Amniotic epithelial cell (primary cell): ENCODE results near the gene BAX.

ENCODE experiments used
- DNase-seq: peaks from one replicate; pipeline ENCODE4 v3.0.0-alpha.2; 2010; ENCODE audit warnings: low read depth

BAX gene

DNA sequence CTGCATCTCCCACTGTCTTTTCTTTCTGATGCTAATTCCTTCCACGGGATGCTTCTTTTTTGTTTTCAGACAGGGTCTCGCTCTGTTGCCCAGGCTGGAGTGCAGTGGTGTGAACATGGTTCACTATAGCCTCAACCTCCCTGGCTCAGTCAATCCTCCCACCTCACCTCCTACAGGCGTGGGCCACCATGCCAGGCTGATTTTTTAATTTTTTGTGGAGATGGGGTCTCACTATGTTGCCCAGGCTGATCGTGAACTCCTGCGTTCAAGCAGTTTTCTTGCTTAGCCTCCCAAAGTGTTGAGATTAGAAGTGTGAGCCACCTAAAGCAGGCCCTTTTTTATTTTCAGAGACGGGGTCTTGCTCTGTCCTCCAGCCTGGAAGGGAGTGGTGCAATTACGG, 33.6 kb downstream of the BAX start:
- DNase-seq: no peak

DNA sequence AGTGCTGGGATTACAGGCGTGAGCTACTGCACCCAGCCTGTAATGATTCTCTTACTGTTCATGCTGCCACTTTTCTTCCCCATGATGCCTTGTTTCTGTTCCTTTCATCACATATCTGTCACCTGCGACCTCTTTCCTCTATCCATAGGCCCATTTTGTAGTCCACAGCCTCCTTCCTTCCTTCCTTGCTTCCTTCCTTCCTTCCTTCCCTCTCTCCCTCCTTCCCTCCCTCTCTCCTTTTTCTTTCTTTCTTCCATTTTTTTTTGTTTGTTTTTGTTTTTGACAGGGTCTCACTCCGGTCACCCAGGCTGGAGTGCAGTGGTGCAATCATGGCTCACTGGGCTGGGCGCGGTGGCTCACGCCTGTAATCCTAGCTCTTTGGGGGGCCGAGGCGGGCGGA, 34.2 kb downstream of the BAX start:
- DNase-seq: no peak

GRCh38 chr19:48989701-48990291, 35.1 kb downstream of the BAX start:
- no peak for DNase-seq

DNA sequence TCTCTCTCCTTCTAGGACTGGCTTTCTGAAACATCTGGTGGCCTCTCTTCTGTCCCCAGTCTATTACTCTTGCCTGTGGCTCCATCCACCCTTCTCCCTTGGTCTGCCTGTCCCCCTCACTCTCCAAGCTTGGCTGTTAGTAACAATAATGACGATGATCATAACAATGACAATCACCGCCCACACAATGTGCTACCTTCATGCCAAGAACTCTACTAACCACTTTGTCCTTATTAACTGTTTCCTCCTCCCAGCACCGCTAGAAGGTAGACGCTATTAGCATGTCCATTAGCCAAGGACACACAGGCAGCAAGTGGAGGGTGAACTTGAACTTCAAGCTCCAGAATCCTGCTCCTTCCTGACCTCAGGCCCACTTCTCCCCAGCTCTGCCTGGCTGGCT, 35.7 kb downstream of the BAX start:
- DNase-seq: no peak

DNA sequence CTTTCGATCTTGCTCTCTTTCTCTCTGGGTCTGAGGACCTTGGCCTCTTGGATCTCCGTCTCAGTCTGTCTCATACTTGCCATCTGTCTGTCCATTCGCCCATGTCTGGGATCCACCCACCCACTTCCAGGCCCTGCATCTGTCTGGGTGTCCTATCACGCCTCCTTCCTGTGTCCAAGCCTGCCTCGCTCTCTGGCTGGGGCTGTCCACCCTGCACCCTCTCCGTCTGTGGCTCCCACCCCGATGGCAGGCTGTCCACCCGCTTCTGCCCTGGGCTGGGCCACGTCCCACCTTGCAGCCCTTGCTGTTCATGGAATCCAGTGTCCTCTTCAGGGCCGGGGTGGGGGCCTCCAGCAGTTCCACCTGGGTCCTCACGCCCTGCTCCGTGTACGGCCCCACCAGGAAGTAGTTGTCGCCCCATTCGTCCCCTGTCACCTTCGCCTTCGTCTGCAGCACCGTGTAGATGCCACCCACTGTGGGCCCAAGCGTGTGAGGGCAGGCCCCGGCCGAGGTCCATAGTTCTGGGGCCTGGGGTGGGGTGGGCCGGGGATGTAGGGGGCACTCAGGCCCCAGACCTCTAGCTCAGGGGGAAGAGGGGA, 36.4 kb downstream of the BAX start:
- no peak for DNase-seq

GRCh38 chr19:48991873-48992580, 37.4 kb downstream of the BAX start:
- DNase-seq: peak; percentile 82

- no peak for DNase-seq
Measured at GRCh38 chr19:48992581-48993174, 38.0 kb downstream of the BAX start.

GRCh38 chr19:48993175-48994034, 38.7 kb downstream of the BAX start, which contains the start of the genes GYS1 and RUVBL2:
Gene GYS1, minus strand, starts transcription at chr19:48993309. Its CDS starts 197 bp downstream, at chr19:48993112.
Gene RUVBL2, plus strand, starts transcription at chr19:48993887. Its CDS starts 25 bp downstream, at chr19:48993912.
- peak; percentile 99 for DNase-seq

DNA sequence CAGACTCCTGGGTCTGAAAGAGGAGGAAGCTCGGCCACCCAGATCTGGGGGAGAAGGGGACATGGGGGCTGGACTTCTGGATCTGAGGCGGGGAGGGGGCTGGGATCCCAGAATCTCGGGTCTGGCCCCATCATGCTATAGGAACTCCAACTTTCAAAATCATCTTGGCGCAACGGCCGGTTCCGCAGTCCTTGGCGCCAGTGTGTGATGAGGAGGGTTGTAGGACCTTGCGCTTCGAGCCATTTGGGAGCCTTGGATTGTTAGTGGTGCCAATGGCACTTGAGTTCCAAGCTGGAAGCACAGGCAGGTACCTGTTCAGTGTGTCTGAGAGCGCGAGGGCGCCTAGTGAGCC, 39.3 kb downstream of the BAX start:
- DNase-seq: no peak

DNA sequence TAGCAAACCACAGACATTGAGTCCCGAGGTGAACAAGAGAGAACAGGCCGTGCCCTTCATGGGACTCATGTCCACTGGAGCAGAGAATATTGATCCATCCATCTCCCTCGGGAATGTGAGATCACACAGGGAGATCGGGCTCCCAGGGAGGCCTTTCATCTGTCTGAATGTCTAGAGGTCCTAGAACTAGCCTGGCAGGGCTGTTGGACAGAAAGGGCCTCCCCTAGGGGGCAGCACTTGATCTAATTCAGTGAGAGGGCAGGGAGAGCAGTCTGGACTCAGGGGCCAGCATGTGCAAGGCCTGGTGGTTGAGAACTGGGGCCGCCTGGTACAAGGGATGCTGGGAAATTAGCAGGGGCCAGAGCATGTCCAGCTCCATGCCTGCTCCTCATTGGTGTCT, 43.3 kb downstream of the BAX start:
- peak; percentile 70 for DNase-seq

GRCh38 chr19:48999481-49000325, 45.0 kb downstream of the BAX start:
- peak; percentile 63 for DNase-seq

DNA sequence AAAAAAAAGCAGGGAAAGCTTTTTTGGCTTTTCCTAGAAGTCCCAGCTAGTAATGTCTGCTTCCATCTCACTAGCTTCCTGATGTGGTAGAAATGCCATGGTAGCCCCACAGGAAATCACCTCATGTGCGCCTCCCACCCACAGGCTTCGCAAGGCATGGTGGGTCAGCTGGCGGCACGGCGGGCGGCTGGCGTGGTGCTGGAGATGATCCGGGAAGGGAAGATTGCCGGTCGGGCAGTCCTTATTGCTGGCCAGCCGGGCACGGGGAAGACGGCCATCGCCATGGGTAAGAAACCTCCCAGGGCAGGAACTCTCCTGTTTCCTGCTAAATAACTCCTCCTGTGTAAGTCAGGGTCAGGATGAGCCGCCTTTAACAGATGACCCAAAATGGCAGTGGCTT, 49.5 kb downstream of the BAX start:
- DNase-seq: no peak

GRCh38 chr19:49004964-49005614, 50.4 kb downstream of the BAX start:
- DNase-seq: no peak

DNA sequence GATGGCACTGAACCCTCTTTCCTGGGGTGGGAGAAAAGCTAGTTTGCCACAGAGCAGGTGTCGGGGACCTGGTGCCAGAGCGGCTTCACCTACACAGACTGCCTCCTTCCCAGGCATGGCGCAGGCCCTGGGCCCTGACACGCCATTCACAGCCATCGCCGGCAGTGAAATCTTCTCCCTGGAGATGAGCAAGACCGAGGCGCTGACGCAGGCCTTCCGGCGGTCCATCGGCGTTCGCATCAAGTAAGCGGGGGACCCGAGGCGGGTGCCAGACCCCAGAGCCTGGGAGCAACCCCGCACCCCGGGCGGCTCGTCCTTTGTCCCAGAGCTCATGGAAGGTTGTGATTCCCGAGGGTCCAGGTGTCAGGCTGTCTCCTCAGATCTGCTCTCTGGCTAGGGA, 52.2 kb downstream of the BAX start:
- DNase-seq: no peak

DNA sequence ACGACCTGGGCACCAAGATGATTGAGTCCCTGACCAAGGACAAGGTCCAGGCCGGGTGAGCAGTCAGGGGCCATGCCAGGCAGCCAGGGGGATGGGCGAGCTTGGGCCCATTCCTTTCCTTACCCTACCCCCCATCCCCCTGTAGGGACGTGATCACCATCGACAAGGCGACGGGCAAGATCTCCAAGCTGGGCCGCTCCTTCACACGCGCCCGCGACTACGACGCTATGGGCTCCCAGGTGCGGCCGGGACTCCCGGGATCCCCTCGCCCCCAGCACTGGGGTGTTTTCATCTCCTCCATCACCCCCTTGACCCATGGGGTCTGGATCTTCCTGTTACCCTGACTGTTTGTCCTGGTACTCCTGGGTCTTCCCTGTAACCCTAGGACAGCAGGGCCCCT, 55.2 kb downstream of the BAX start:
- no peak for DNase-seq

DNA sequence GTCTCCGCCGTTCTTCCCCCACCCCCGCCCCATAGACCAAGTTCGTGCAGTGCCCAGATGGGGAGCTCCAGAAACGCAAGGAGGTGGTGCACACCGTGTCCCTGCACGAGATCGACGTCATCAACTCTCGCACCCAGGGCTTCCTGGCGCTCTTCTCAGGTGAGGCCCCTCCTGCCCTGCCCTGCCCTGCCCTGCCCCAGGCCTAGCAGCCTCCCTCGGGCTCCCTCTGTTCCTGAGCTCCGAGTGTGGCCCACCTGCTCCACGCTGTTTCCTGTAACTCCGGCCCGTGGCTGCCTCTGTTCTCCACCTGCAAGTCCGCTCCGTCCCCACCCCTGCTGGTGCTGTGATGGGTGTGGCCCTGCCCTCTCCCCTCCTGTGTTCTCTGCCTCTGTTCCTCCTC, 55.8 kb downstream of the BAX start:
- DNase-seq: no peak

GRCh38 chr19:49011194-49011593, 56.5 kb downstream of the BAX start:
- DNase-seq: no peak
